Measurements from ENCODE around the gene TCTN2. TPM values are rescaled to one million over a fixed set of nuclear protein-coding genes. Genes with fewer than 3 reads are reported as not detected.

The TCTN2 gene
- total and polyA plus RNA-seq, 2 of the 8 experiments (the other 6 are each of a cell fraction or from before 2014, with no cell fraction given): 7.5 to 8.4 TPM

GRCh38 chr12:123715195-123715594 lies 44.3 kb downstream of the TCTN2 start:
- H2AK5ac ChIP-seq (ENCODE audit: low read depth, low read length): no peak overlapping the region
- H2BK120ac ChIP-seq (replicated peaks; ENCODE audit: low read depth, low read length): no peak overlapping the region
- POLR2A ChIA-PET (ENCODE audit: partially characterized antibody): interaction anchor here (5.2 kb wide), 1 partner anchor 13 kb away, joined by 24 read pairs; no protein-coding TSS in a partner anchor
- no peak overlapping the region for H3K27ac ChIP-seq (ENCODE audit: low read depth, low read length)
- peaks cover 13% of the 10 kb centered on the region; the same call in 1 of the 2 replicates for H3K23me2 ChIP-seq (ENCODE audit: low read depth, low read length)
- H4K8ac ChIP-seq (ENCODE audit: extremely low read depth, insufficient read depth, low read length): no peak overlapping the region
- H2BK15ac ChIP-seq (ENCODE audit: low read length): no peak overlapping the region
- no peak overlapping the region for H2BK12ac ChIP-seq (ENCODE audit: low read depth, low read length)
- peaks cover 2 to 18% (median 7%) of the 10 kb centered on the region in 4 experiments; a peak in 4 of 8 replicates for H3K36me3 ChIP-seq (ENCODE audit: control insufficient read depth in 2 of 4, insufficient read depth in 4 of 4, low read length in 3 of 4)
- no peak overlapping the region for H2BK5ac ChIP-seq (ENCODE audit: low read depth, low read length)
- H3K79me2 ChIP-seq (ENCODE audit: control insufficient read depth in 1 of 2, insufficient read depth in 2 of 2, low read length in 2 of 2): peaks cover 11 to 51% of the 10 kb centered on the region in 2 experiments
- no peaks in the 10 kb centered on the region; a peak in 1 of 7 replicates for H3K27me3 ChIP-seq (replicated peaks in 1 of 4; ENCODE audit: control insufficient read depth in 3 of 4, extremely low read depth in 1 of 4, insufficient read depth in 3 of 4, low read length in 3 of 4)
- FAIRE-seq: no peak
- no peak overlapping the region for H3K4me2 ChIP-seq (ENCODE audit: insufficient read depth in 1 of 2, low read depth in 2 of 2, low read length in 2 of 2)
- H3K56ac ChIP-seq (replicated peaks; ENCODE audit: insufficient read length, low read depth, low read length): no peak overlapping the region
- no peak overlapping the region for H3K4ac ChIP-seq (replicated peaks; ENCODE audit: insufficient read length, low read depth, low read length)
- H4K20me1 ChIP-seq (replicated peaks in 1 of 2; ENCODE audit: control insufficient read depth in 1 of 2, insufficient read depth in 2 of 2, low read length in 2 of 2): peaks cover 4 to 11% of the 10 kb centered on the region in 2 experiments
- H3K4me1 ChIP-seq (replicated peaks in 1 of 4; ENCODE audit: control insufficient read depth in 3 of 4, insufficient read depth in 4 of 4, low read length in 3 of 4): peaks cover 0 to 9% (median 3%) of the 10 kb centered on the region in 4 experiments; a peak in 5 of 7 replicates
- DNase-seq (ENCODE audit: low read depth in 1 of 2, low spot score in 2 of 2): no peak
- no peak overlapping the region for H3K4me3 ChIP-seq (ENCODE audit: extremely low read depth in 1 of 4, insufficient read depth in 2 of 4, low read depth in 3 of 4, low read length in 4 of 4)
- H3K9ac ChIP-seq (replicated peaks in 1 of 4; ENCODE audit: extremely low read depth in 1 of 4, low read depth in 3 of 4, low read length in 3 of 4): no peak overlapping the region
- 89% methylated on average over 2 of the region's 2 CpGs; no CpG with 5 or more reads in 1 of the 2 experiments for WGBS, 2 experiments (ENCODE audit: extremely low coverage in 1 of 2, insufficient coverage in 1 of 2, insufficient read length in 1 of 2, insufficient replicate concordance in 2 of 2, low coverage in 1 of 2, low lambda C conversion rate in 2 of 2, missing lambda C conversion rate in 1 of 2)
- CTCF ChIA-PET (ENCODE audit: partially characterized antibody): no interaction called here
- peaks cover 5% of the 10 kb centered on the region; the same call in 1 of the 2 replicates for H3K79me1 ChIP-seq (ENCODE audit: low read depth, low read length)
- H4K5ac ChIP-seq (ENCODE audit: insufficient read length, low read depth, low read length): no peak overlapping the region
- no peaks in the 10 kb centered on the region for H3K9me3 ChIP-seq (ENCODE audit: insufficient read depth in 2 of 2, low read depth in 1 of 2, low read length in 1 of 2)
- no peak overlapping the region for H2AFZ ChIP-seq (ENCODE audit: low read length)
- H4K91ac ChIP-seq (replicated peaks; ENCODE audit: insufficient read length, low read length): no peak overlapping the region
- no peak overlapping the region for H3K18ac ChIP-seq (ENCODE audit: extremely low read depth, low read length)
- H3K23ac ChIP-seq (ENCODE audit: insufficient read length): no peak overlapping the region
- H3K14ac ChIP-seq (ENCODE audit: insufficient read length): no peak overlapping the region
- H2BK20ac ChIP-seq (ENCODE audit: low read length): no peak overlapping the region
- TF ChIP-seq CHD2 (IDR thresholded peaks at IDR 0.05; ENCODE audit: low read length): no peak
- TF ChIP-seq SIRT6 (IDR thresholded peaks at IDR 0.05; ENCODE audit: low read length): no peak
- TF ChIP-seq ATF3 (IDR thresholded peaks at IDR 0.05; ENCODE audit: insufficient read depth, low read depth, low read length): no peak
- TF ChIP-seq RXRA (IDR thresholded peaks at IDR 0.05; ENCODE audit: insufficient read depth, low read depth, low read length): no peak
- TF ChIP-seq TBP (IDR thresholded peaks at IDR 0.05; ENCODE audit: low read depth, low read length): no peak
- TF ChIP-seq NANOG (IDR thresholded peaks at IDR 0.05; ENCODE audit: insufficient read depth, low read depth, low read length, poor library complexity, severe bottlenecking): no peak
- TF ChIP-seq SIN3A (conservative IDR thresholded peaks at IDR 0.05 in 1 of 2, IDR thresholded peaks at IDR 0.05 in 1 of 2; ENCODE audit: low read depth in 1 of 2, low read length in 2 of 2): no peak

All from H1 (cell line).